KMS-11 (cell line): ENCODE results near the gene SPOPL.

Experiments
- H2AFZ ChIP-seq: fragments of 200-600 bp; sonication (generic); 2 replicates; pipeline ENCODE4 v1.6.1; 2016; ENCODE audit warnings: antibody characterized with exemption, mixed run types, low read depth
- H3K27ac ChIP-seq: fragments of 200-600 bp; sonication (generic); 2 replicates; pipeline ENCODE4 v1.6.1; 2016; ENCODE audit warnings: mild to moderate bottlenecking, mixed run types
- H3K27me3 ChIP-seq: fragments of 200-600 bp; sonication (generic); 2 replicates; pipeline ENCODE4 v1.6.1; 2017; ENCODE audit warnings: mild to moderate bottlenecking, low read depth, mixed run types, moderate library complexity; ENCODE audit not compliant: insufficient read depth
- H3K36me3 ChIP-seq: fragments of 200-600 bp; sonication (generic); 2 replicates; pipeline ENCODE4 v1.6.1; 2017; ENCODE audit warnings: mild to moderate bottlenecking, mixed run types; ENCODE audit not compliant: insufficient read depth
- H3K4me1 ChIP-seq: fragments of 200-600 bp; sonication (generic); 2 replicates; pipeline ENCODE4 v1.6.1; 2016; ENCODE audit warnings: mild to moderate bottlenecking, low read depth, mixed run types; ENCODE audit not compliant: poor library complexity, severe bottlenecking
- H3K4me2 ChIP-seq: fragments of 200-600 bp; sonication (generic); 2 replicates; pipeline ENCODE4 v1.7.0; 2016; ENCODE audit warnings: mild to moderate bottlenecking, mixed run types
- H3K4me3 ChIP-seq: fragments of 200-600 bp; sonication (generic); IDR thresholded peaks from 2 replicates; pipeline ENCODE4 v1.6.1; 2017; ENCODE audit warnings: low read depth, low read length, mixed read lengths; ENCODE audit not compliant: insufficient read depth
- H3K79me2 ChIP-seq: fragments of 200-600 bp; sonication (generic); 2 replicates; pipeline ENCODE4 v1.6.1; 2016; ENCODE audit warnings: low read depth, mixed run types; ENCODE audit not compliant: insufficient read depth
- H3K9ac ChIP-seq: fragments of 200-600 bp; sonication (generic); 2 replicates; pipeline ENCODE4 v1.6.1; 2016; ENCODE audit warnings: mild to moderate bottlenecking, mixed run types
- H4K20me1 ChIP-seq: fragments of 200-600 bp; sonication (generic); 2 replicates; pipeline ENCODE4 v1.6.1; 2016; ENCODE audit warnings: mild to moderate bottlenecking, mixed run types; ENCODE audit not compliant: insufficient read depth
- CTCF ChIP-seq: fragments of 200-600 bp; sonication (generic); conservative IDR thresholded peaks from 2 replicates; pipeline ENCODE4 v1.6.1; 2017; ENCODE audit warnings: low read depth, mild to moderate bottlenecking, antibody characterized with exemption, low read length, moderate library complexity, mixed read lengths

SPOPL gene

GRCh38 chr2:138512672-138513071 is 11.1 kb downstream of the SPOPL start:
- H3K4me3 ChIP-seq = no peak overlapping the region
- H3K9ac ChIP-seq = no peak overlapping the region
- no peaks in the 10 kb centered on the region for H4K20me1 ChIP-seq
- H3K4me1 ChIP-seq = no peaks in the 10 kb centered on the region
- H2AFZ ChIP-seq = no peak overlapping the region
- no peak overlapping the region for H3K4me2 ChIP-seq
- no peaks in the 10 kb centered on the region for H3K36me3 ChIP-seq
- H3K27me3 ChIP-seq = no peaks in the 10 kb centered on the region
- no peak for TF ChIP-seq CTCF
- peaks cover 72% of the 10 kb centered on the region; the same call in 1 of the 2 replicates for H3K79me2 ChIP-seq
- no peak overlapping the region for H3K27ac ChIP-seq

GRCh38 chr2:138514173-138514572 is 12.6 kb downstream of the SPOPL start:
- Histone ChIP-seq H3K4me3 (no peak overlapping the region), H3K27ac (no peak overlapping the region), H2AFZ (no peak overlapping the region), H3K4me1 (peaks cover 11% of the 10 kb centered on the region), H3K9ac (no peak overlapping the region), H4K20me1 (no peaks in the 10 kb centered on the region), H3K79me2 (peaks cover 71% of the 10 kb centered on the region; the same call in 1 of the 2 replicates), H3K36me3 (no peaks in the 10 kb centered on the region), H3K4me2 (no peak overlapping the region), H3K27me3 (no peaks in the 10 kb centered on the region)
- TF ChIP-seq CTCF = no peak

DNA sequence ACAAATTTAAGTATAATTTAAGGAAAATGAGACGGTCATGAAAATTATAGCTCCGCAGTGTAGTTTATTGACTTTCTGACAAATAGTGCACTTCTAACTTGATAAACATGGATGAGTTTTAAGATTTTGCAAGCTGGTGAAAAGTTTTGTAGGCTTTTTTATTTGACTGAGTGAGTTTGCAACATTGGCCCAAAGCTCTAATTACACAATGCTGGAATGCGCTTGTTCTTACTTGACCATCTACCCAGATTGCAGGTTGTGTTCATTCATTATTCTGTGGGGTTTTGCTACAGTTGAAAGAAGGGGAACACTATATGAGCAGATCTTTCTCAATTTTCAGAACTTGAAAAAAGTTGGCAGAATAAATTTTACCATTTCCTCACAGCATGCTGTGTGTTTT is 13.5 kb downstream of the SPOPL start:
- Histone ChIP-seq H2AFZ (no peak overlapping the region), H3K36me3 (no peaks in the 10 kb centered on the region), H3K79me2 (peaks cover 65% of the 10 kb centered on the region; the same call in 1 of the 2 replicates), H3K4me1 (peaks cover 21% of the 10 kb centered on the region), H3K9ac (no peak overlapping the region), H4K20me1 (no peaks in the 10 kb centered on the region), H3K4me2 (no peak overlapping the region), H3K27ac (no peak overlapping the region), H3K27me3 (no peaks in the 10 kb centered on the region), H3K4me3 (no peak overlapping the region)
- TF ChIP-seq CTCF = no peak

DNA sequence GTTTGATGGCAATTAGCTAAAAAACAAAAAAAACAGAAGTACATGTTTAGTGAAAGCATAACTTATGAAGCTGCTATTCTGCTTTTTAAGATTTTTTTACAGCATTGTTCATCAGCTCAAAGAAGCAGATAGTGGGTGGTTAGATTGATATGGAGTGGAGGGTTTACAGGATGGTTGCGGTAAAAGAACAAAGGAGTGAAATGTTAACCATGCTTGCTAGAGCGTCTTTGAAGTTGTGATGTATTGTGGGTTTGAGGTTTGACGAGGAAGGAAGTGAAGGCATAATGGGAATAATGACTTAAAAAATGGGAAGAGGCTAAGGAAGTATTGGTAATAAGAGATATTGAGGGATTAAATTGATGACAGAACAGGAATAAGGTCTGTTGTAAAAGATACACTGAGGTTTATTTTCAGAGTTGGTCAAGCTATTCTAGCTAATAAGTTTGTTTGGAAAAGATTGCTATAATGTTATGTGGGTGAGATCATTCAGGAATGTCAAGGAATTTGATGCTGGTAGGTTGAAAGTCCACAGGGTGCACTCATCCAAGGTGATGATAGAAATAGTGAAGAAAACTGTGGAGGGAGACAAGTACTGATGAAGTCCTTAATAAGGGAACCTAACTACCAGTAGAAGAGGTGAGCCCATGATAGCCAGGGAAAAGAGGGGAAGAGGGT is 14.6 kb downstream of the SPOPL start:
- TF ChIP-seq CTCF = no peak

More for the DNA sequence above, 14.6 kb downstream of the SPOPL start:
- Histone ChIP-seq H3K27me3 (no peaks in the 10 kb centered on the region), H3K27ac (no peak overlapping the region), H2AFZ (no peak overlapping the region), H3K79me2 (peaks cover 54% of the 10 kb centered on the region; the same call in 1 of the 2 replicates), H3K4me1 (peaks cover 31% of the 10 kb centered on the region), H3K4me2 (no peak overlapping the region), H3K9ac (no peak overlapping the region), H3K36me3 (no peaks in the 10 kb centered on the region), H3K4me3 (no peak overlapping the region), H4K20me1 (no peaks in the 10 kb centered on the region)
